HG03565 (cell line): ENCODE measurements around the gene ERBB4.
"Not testable (repeated sequence)": the region's sequence is repeated elsewhere in the genome, so short reads cannot be mapped to it uniquely, and the experiment has no call there.

Experiments used
- ATAC-seq: cut with Tn5 transposase; IDR thresholded peaks from one replicate; pipeline ENCODE4 v1.9.1; 2021; ENCODE audit warnings: mild to moderate bottlenecking, moderate library complexity; ENCODE audit not compliant: unreplicated experiment

The ERBB4 gene

GRCh38 chr2:212153923-212154322, 384.7 kb downstream of the ERBB4 start:
- no peak for ATAC-seq

DNA sequence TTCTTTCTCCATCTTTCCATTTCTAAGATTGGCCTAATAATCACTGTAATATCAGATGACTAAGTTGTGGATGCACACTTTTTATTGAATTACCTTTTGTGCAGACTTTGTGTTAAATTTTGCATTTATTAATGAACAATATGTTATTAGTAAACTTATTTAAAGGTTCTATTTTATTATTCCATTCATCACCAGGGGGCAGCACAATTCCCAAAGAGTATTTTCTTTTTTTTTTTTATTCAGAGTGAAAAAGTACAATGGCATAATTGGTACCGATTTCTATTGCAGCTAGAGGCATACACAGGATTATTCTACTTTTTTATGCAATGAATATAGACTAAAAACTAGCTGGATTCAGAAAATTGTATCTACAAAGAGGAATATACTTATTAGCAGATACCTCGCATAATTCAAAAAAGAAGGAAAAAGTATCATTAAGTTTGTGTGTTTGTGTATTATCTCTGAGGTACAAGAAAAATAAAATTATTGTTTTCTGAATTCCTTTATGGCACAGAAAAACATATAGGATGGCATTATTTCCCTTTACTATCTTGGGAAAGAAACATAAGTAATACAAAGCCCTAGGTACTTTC, 390.6 kb downstream of the ERBB4 start:
- ATAC-seq: no peak

DNA sequence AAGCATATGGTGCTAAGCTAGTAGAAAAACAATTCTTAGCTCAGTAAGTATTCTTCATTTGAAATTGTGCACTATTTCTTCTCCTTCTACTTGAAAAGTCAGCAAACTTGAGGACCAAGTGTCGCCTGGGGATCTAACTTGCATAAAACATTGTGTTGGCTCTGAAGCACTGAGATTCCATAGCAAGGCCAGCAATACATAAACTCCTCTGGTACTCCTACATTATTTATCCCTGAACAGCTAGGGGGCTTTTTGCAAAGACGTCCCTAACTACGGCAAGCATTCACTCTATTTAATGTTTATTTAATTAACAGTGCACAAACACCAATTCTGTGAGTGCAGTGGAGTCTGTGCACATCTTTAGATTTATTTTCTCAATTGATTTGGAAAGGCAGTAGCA, 392.2 kb downstream of the ERBB4 start:
- no peak for ATAC-seq

DNA sequence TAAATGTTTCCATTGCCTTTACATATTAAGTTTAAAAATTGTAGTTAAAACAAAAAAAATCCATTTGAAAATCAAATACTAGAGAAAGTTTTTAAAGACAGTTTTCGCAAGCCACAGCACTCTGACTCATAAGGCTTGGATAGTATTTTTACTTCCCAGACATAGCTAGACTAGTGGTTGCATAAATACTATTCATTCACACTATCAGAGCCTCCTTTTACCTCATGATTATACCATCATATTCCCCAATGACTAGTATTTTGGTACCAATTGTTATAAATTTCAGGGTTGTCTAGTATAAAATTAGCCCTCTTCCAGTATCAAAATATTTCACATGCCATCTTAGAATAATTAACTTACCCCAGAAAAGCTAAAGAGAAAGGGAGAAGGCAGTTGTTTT, 393.5 kb downstream of the ERBB4 start:
- no peak for ATAC-seq

DNA sequence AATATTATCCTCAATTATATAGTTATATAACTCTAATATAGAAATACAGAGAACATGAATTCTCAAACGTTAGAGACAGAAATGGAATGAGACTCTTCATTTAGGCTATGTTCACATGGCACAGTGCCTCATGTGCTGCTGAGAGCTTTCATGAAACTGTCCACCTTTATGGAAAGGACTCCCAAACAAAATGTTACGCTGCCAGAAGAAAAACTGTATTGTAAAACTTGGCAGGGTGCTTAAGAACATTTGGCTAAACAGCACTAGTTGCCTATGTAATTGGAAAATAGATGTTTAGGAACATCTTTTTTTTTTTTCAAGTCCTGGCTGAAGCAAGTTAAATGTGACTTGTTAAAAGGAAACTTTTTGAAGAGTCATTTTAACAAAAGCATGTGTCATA, 396.0 kb downstream of the ERBB4 start:
- ATAC-seq: no peak

- ATAC-seq: peak; percentile 43
These were observed 397.1 kb downstream of the ERBB4 start for GRCh38 chr2:212141499-212141898.

GRCh38 chr2:212136216-212136795, 402.3 kb downstream of the ERBB4 start:
- no peak for ATAC-seq

GRCh38 chr2:212135739-212136138, 402.9 kb downstream of the ERBB4 start:
- ATAC-seq: no peak

DNA sequence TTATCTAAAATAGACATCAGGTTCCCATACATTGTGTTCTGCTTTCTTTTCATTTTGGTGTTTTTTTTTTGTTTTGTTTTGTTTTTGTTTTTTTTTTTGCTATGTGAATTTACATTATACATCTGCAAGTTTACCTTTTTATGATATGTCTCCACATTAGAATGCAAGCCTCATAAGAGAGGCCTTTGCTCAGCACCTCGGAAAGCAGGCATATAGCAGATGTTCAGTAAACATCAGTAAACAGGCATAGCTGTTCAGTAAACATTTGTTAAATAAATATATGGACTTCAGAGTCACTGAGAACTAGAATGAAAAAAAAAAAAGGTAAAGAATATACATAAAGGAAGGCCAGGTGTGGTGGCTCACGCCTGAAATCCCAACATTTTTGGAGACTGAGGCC, 405.3 kb downstream of the ERBB4 start:
- ATAC-seq: no peak

DNA sequence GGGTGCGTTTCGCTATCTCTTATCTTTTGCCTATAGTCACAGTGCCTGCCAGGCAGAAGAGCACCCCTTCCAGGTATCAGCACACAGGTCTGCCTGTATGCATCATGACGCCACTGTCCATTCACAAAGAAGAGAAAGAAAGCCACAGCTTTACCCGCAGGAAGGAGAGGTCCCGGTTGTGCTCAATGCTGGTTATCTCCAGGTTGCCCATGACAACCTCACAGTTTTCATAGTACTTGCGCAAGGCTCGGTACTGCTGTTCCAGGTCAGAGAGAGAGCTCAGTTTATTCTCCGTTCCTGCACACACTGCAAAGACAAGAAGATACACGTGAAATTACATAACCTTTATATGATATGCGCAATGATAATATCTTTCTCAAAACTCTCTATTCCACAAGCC, 414.0 kb downstream of the ERBB4 start:
- no peak for ATAC-seq

- ATAC-seq: no peak
These were observed 419.0 kb downstream of the ERBB4 start for GRCh38 chr2:212119591-212119990.

- ATAC-seq: no peak
These were observed 420.7 kb downstream of the ERBB4 start for GRCh38 chr2:212117926-212118325.

GRCh38 chr2:212114489-212114888, 424.1 kb downstream of the ERBB4 start:
- ATAC-seq: no peak

DNA sequence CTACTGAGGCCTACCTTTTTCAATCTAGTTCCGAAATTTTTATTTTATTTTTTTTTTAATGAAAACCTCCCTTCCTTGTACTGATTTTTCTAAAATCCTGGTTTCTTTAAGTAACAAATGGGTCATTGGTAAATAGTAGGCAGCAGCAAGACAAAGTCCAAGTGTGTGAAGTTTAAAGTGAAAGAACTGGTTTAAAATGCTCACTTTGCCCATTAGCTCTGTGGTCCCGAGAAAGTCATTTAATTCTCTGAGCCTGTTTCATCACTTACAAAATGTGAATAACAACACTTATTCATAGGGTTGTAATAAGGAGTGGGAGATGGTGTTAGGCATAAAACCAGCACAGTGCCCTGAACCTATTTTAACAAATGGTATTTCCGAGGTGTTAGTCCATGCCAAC, 426.2 kb downstream of the ERBB4 start:
- ATAC-seq: no peak

DNA sequence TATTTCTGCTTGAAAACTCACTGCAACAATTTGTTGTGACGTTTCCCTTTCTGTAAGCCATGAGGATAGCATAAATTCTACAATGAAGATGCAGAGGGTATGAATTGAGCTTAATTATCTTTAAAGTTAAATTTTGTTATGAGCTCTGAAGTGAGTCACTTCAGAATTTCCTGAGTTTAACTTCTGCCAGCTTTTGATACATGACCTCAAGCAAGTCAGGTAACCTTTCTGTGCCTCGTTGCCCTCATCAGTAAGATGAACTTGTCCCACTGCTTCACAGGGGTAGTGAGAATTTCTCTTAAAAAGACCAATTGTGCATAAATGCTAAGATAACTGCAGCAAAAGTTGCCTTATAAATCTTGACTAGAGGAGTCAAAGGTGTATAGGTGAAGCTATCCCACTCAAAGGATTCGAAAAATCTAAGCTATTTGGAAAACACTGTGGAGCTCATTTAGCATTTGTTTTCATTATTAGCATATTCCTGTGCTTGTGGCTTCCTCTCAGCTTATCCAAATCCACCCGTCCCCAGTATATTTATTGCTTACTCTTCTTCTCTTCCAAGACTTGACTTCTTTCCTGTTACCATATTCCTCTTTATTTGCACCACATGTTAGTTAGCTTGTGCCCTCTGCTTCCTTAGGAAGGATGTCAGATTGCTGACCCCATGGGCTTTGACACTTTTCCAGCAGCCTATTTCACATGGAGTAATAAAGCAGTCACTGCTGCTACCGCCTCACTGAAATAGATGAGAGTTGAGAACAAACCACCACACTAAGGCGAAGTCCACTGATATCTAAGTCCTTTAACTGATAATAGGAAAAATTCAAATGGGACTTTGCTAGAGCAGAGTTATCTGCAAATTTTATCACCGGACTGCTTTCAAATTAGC, 428.6 kb downstream of the ERBB4 start:
- ATAC-seq: no peak

GRCh38 chr2:212109217-212109616, 429.4 kb downstream of the ERBB4 start:
- no peak for ATAC-seq

DNA sequence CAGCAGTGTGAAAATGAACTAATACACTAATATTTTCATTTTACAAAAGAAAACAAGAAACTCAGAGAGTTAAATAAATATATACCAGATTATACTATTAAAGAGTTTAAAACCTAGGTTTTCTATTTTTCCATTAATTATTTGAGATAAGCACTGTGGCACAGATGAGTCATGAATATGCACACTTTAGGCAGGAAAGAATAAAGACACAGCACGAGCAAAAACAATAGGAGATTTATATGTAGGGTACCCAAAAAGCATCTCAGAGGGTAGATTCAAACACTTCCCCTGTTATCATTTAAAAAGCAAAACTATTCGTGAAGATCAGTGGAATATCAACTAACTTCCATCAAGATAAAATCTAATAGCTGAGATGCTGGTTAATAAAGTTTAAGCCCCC, 430.6 kb downstream of the ERBB4 start:
- ATAC-seq: no peak

DNA sequence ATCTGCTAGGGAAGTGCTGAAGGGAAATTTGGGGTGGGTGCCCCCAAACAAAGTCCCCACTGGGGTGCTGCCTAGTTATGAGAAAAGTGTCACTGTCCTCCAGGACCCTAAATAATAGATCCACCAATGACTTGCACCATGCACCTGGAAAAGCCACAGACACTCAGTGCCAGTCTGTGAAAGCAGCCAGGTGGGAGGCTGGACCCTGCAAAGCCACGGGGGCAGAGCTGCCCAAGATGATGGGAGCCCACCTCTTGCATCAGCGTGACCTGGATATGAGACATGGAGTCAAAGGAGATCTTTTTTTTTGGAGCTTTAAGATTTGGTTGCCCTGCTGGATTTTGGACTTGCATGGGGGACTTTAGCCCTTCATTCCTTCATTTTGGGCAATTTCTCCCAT, 431.6 kb downstream of the ERBB4 start:
- no peak for ATAC-seq

GRCh38 chr2:212106536-212106935, 432.1 kb downstream of the ERBB4 start:
- ATAC-seq: not testable (repeated sequence)

DNA sequence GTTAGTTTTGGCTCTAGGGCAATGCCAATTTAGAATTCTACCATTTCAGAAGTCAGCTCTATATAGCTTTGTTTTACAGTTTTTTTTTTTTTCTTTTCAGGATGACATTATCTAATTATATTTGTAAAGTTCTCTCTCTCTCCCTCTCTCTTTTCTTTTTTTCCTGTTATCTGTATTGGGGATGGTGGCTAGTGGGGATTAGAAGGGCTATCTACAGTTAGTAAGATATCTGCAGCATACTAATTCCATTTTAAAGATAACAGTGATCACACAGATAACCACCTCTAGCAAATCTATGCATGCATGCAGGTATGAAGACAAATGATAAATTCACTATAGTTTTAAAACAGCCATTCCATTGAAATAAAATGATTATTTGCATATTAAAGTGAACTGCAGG, 438.9 kb downstream of the ERBB4 start:
- no peak for ATAC-seq

DNA sequence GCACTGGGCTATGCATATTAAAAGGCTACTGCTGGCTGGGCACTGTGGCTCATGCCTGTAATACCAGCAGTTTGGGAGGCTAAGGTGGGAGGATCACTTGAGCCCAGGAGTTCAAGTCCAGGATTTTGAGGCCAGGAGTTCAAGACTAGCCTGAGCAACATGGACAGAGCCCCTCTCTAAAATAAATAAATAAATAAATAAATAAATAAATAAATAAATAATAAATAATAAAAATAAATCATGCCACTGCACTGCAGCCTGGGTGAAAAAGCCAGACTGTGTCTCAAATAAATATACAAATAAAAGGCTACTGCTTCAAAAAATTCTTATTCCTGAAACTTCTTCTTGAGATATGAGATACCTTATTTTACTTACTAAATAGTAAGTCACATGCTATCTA, 439.6 kb downstream of the ERBB4 start:
- no peak for ATAC-seq

- no peak for ATAC-seq
These were observed 441.6 kb downstream of the ERBB4 start for GRCh38 chr2:212097001-212097400.
